NCI-H345 (cell line): ENCODE results near the gene ANKRD11.
"Not testable (repeated sequence)": the region's sequence is repeated elsewhere in the genome, so short reads cannot be mapped to it uniquely, and the experiment has no call there.

Source experiments
- DNase-seq: peaks from one replicate; lab custom pipeline; 2025; lab: John Stamatoyannopoulos, UW

The ANKRD11 gene

GRCh38 chr16:89450537-89450936, 39.8 kb downstream of the ANKRD11 start:
- DNase-seq = no peak

GRCh38 chr16:89449726-89450335, 40.5 kb downstream of the ANKRD11 start:
- DNase-seq = no peak

DNA sequence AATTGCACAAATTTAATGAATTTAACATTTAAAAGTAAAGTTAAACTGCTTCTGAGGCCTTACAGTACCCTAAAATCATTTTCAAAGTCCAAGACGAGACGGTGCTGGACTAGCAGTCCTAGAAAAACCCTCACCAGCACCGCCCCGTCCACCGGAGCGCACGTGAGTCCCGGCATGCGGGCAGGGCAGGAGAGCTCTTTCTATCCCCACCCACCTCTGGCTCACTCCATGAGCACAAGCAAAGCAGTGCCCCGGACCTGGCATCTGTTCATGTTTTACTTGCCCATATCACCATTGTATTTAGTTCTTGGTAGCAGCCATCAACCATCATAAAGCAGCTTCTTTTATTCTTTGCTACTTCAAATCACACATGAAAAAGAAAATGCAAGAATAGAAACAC, 41.7 kb downstream of the ANKRD11 start:
- DNase-seq = no peak

DNA sequence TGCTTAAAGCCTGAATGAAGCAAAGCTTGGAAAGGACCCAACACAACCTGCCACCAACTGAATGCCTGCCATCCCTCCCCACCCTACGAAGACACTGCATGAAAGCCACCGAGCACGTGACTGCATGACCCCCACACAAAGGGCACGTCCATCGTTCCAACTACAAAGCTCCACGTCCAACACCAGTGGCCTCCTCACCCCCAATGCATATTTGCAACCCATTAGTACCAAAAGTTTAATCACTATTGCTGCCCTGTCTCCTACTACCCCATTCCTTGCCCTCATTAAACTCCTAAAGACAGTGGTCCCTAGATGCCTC, 43.4 kb downstream of the ANKRD11 start:
- no peak for DNase-seq

DNA sequence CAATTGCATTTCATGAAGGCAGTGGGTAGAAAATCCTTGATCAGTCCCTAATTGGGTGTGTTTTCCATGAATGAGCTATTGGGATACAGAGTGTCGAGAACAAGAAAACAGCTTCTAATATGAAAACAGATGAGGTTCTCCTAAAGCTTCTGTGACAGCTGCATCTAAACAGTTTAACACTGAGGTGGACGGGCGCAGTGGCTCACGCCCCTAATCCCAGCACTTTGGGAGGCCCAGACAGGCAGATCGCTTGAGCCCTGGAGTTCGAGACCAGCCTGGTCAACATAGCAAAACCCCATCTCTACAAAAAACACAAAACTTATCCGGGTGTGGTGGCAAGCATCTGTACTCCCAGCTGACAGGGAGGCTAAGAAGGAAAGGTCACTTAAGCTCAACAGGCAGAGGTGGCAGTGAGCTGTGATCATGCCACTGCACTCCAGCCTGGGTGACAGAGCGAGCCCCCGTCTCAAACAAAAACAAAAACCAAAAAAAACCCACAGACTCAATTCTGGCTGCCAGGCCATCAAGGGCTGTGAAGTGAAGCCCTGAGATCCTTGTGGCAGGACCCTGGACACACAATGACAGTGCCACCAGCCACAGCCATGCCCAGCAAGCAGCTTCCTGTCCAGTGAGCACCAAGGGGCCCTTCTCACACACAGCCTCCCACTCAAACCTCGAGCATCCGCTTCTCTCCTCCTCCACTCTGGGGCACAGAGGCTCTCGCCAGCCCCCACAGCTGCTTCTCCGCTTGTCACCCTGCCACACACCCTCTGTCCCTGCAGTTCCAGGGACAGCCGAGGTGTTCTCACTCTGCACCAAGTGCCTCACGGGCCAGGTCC, 44.0 kb downstream of the ANKRD11 start:
- DNase-seq = no peak

DNA sequence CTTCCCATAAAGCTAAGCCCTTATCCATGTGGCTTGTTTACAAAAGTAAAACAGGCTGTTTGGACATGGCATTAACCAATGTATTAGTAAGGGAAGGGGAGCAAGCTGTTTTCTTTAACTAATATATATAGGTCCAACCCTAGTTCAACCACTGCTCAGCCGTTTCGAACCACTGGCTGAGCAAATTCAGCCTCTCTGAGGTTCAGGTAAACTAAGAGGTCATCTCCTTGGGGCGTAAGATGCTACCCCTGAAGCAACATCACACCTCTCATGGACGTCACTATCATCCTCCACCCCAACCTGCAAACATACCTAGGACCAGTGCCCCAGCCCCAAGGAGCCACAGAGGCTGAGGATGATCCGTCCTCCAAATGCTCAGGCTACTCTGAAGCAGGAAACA, 45.2 kb downstream of the ANKRD11 start:
- no peak for DNase-seq

- no peak for DNase-seq
Observed at GRCh38 chr16:89444728-89445127, 45.6 kb downstream of the ANKRD11 start.

DNA sequence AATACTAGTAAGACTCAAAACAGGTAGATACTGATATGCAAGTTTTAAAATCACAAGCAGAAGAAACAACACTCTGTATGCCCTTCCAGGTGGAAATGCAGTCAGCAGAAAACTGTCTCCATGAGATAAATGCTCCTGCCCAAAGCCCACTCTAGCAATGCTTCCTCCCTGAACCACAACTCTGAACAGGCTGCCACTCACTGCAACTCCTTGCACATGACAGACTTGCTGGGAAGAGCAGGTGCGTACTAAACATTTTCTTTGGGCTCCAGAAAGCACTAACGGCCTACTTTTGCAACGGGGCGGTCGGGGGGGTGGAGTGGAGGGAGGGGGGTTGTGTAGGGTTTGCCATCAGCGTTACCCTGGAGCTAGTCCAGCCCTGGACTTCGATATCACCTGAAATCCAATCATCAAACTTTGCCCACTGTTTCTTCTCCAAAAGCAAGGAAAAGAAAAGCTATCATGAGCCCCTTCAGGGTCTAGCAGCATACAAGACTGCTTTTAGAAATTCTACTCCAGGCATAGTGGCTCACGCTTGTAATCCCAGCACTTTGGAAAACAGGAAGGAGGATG, 46.1 kb downstream of the ANKRD11 start:
- DNase-seq = no peak

DNA sequence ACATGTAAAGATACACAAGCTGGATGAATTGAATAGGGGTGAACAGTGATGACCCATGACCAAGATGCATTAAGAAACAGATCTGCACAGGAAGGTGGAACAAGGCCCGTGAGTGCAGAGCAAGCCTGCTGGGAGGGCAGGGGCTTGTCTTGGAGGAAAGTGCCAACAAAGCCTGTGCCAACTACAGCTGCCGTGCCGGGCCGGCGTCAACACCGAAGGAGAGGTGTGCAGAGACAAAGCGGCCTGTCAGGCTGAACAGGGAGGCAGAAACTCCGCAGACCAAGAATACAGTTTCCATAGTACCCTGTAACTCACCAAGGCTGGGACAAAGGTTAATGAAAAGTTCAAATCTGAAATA, 46.7 kb downstream of the ANKRD11 start:
- no peak for DNase-seq

- peak; percentile 68 for DNase-seq
Observed at GRCh38 chr16:89442990-89443726, 47.2 kb downstream of the ANKRD11 start.

GRCh38 chr16:89442588-89442987, 47.8 kb downstream of the ANKRD11 start:
- no peak for DNase-seq

DNA sequence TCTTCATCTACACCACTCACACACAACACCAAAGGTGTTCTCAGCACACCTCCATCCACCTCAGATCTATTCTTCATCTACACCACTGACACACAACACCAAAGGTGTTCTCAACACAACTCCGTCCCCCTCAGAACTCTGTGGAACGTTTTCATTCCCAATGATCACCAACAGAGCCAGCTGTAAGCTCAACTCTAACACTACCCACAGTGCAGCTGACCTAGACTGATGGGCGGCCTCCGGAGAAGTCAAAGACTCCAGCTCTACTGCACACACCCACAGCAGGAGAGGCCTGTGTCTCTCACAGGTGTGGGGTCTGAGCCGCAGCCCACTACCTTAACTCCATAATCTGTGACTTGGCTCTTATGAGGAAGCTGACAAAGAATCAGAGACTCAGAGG, 50.7 kb downstream of the ANKRD11 start:
- DNase-seq = no peak

GRCh38 chr16:89437991-89438390, 52.4 kb downstream of the ANKRD11 start:
- DNase-seq = no peak

DNA sequence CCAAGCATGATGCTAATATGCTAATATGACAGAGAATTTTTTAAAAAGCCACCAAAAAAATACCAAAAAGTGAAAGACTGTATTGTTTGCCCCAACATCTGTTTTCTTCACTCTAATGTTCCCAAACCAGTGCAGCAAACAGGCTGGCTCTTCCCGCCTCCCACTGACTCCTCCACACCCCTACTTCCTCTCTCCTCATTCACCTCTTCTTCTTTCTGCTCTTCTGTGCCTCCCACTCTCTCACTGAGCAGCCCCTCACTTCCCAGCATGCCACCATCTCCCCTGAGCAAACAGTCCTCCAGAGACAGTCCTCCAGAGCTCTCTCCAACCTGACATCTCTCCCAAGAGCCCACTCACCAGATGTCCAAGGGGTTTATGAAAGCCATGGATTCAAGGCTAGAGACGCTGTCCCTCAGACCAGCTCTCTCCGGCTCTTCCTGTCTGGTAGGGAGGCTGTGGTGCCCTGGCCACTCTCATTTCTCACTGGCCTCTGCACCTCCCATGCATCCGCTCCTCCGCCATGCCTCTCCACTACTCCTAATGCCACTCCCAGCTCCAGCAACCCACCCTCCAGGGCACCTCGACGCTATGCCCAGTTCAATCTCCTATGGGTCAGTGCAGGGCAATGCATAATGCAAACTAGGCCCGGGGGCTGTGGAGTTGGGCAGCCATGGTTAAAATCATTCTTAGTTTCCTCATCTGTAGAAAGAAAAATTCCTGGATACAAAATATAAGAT, 52.9 kb downstream of the ANKRD11 start:
- DNase-seq = no peak

DNA sequence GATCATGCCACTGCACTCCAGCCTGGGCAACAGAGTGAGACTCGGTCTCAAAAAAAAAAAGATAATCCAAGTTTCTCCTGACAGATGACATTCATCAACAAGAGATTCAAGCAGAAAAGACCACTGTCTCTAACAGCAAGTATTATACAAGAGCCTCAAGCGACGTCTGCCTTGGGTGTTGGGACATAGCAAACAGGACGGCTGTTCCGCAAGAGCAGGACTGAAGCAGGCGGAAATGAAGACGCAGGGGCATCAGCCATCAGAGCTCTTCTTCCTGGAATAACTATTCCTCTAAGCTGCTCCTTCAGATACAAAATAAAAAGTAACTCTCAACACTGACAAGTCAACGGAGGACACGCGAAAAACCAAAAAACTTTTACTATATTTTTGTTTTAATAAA, 54.0 kb downstream of the ANKRD11 start:
- DNase-seq = no peak

DNA sequence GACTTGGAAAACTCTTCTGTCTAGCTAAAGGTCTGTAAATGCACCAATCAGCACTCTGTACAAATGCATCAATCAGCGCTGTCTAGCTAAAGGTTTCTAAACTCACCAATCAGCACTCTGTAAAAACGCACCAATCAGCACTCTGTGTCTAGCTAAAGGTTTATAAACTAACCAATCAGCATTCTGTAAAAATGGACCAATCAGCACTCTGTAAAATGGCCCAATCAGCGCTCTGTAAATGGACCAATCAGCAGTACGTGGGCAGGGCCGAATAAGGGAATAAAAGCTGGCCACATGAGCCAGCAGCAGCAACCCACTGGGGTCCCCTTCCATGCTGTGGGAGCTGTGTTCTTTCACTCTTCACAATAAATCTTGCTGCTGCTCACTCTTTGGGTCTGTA, 55.3 kb downstream of the ANKRD11 start:
- DNase-seq = not testable (repeated sequence)

DNA sequence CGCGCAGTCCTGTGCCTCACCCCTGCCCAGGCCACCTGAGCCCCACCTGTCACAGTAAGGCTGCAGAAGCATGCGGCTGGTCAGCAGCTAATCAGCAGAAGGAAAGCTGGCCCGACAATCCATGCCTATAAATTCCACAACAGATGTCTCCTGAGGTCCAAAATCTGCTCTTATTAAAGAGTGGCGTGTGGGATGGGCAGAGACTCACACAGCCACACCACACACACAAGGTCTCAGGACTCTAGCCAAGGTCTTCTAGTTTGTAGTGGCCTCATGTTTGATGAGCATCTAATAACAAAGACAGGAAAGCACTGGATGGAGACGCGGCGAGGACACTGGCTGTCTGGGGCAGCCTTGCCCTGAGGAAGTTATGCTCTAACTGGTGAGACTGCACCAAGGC, 55.9 kb downstream of the ANKRD11 start:
- DNase-seq = no peak

GRCh38 chr16:89433363-89433984, 56.9 kb downstream of the ANKRD11 start:
- DNase-seq = not testable (repeated sequence)

DNA sequence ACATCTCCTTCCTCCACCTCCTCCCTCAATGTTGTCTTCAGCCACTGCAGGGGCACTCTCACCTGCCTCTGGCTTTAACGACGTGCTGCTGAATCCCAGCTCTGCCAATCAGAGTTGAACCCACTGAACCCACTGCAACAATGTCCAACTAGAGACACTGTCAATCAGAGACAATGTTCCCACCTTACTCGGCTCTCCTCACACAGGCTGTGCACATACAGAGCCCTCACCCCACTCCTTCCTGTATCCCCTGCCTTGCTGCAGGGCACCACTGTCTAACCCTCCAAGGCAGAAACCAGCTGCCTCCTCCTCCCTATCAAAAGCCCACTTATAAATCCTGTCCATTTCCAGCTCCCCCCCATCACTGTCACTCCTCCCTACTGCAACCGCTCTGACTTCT, 58.7 kb downstream of the ANKRD11 start:
- no peak for DNase-seq

GRCh38 chr16:89431158-89431584, 59.2 kb downstream of the ANKRD11 start:
- peak; percentile 23 for DNase-seq

- no peak for DNase-seq
Observed at GRCh38 chr16:89430436-89431157, 59.8 kb downstream of the ANKRD11 start.
